ENCODE results near the gene AQP5. TPM values are rescaled to one million over a fixed set of nuclear protein-coding genes. Genes with fewer than 3 reads are reported as not detected.

Gene AQP5
- total RNA-seq, 1 donor from 2014 or later: 1.0 TPM

GRCh38 chr12:49990273-49990672 lies 28.6 kb downstream of the AQP5 start:
- Histone ChIP-seq H3K4me3 (ENCODE audit: low read length in 3 of 3) (no peak overlapping the region), H3K27me3 (ENCODE audit: control insufficient read depth in 3 of 3, insufficient read depth in 3 of 3, low read length in 3 of 3) (no peaks in the 10 kb centered on the region), H3K36me3 (ENCODE audit: control insufficient read depth in 3 of 3, insufficient read depth in 3 of 3, low read length in 3 of 3) (peaks cover 0 to 13% (median 4%) of the 10 kb centered on the region in 3 donors), H3K9me3 (ENCODE audit: control insufficient read depth in 3 of 3, low read length in 3 of 3) (no peaks in the 10 kb centered on the region), H3K27ac (ENCODE audit: low read depth, low read length) (no peak overlapping the region), H3K4me1 (ENCODE audit: control insufficient read depth in 3 of 3, insufficient read depth in 3 of 3, low read length in 3 of 3) (no peaks in the 10 kb centered on the region), H3K9ac (ENCODE audit: low read depth in 1 of 3, low read length in 3 of 3) (no peak overlapping the region)

GRCh38 chr12:49998453-49998852 lies 36.8 kb downstream of the AQP5 start:
- H3K27ac ChIP-seq (ENCODE audit: low read depth, low read length): no peak overlapping the region
- H3K9ac ChIP-seq (ENCODE audit: low read depth in 1 of 3, low read length in 3 of 3): no peak overlapping the region
- no peaks in the 10 kb centered on the region for H3K27me3 ChIP-seq (ENCODE audit: control insufficient read depth in 3 of 3, insufficient read depth in 3 of 3, low read length in 3 of 3)
- peaks cover 0 to 1% (median 0%) of the 10 kb centered on the region in 3 donors for H3K36me3 ChIP-seq (ENCODE audit: control insufficient read depth in 3 of 3, insufficient read depth in 3 of 3, low read length in 3 of 3)
- no peaks in the 10 kb centered on the region for H3K9me3 ChIP-seq (ENCODE audit: control insufficient read depth in 3 of 3, low read length in 3 of 3)
- no peaks in the 10 kb centered on the region for H3K4me1 ChIP-seq (ENCODE audit: control insufficient read depth in 3 of 3, insufficient read depth in 3 of 3, low read length in 3 of 3)
- no peak overlapping the region for H3K4me3 ChIP-seq (ENCODE audit: low read length in 3 of 3)

GRCh38 chr12:50003595-50003994 lies 41.9 kb downstream of the AQP5 start:
- H3K27ac ChIP-seq (ENCODE audit: low read depth, low read length): no peak overlapping the region
- no peaks in the 10 kb centered on the region for H3K4me1 ChIP-seq (ENCODE audit: control insufficient read depth in 3 of 3, insufficient read depth in 3 of 3, low read length in 3 of 3)
- no peak overlapping the region for H3K4me3 ChIP-seq (ENCODE audit: low read length in 3 of 3)
- no peaks in the 10 kb centered on the region for H3K27me3 ChIP-seq (ENCODE audit: control insufficient read depth in 3 of 3, insufficient read depth in 3 of 3, low read length in 3 of 3)
- H3K9ac ChIP-seq (ENCODE audit: low read depth in 1 of 3, low read length in 3 of 3): no peak overlapping the region
- no peaks in the 10 kb centered on the region for H3K36me3 ChIP-seq (ENCODE audit: control insufficient read depth in 3 of 3, insufficient read depth in 3 of 3, low read length in 3 of 3)
- no peaks in the 10 kb centered on the region for H3K9me3 ChIP-seq (ENCODE audit: control insufficient read depth in 3 of 3, low read length in 3 of 3)

- no peak overlapping the region for H3K9ac ChIP-seq (ENCODE audit: low read depth in 1 of 3, low read length in 3 of 3)
- no peaks in the 10 kb centered on the region for H3K27me3 ChIP-seq (ENCODE audit: control insufficient read depth in 3 of 3, insufficient read depth in 3 of 3, low read length in 3 of 3)
- H3K4me3 ChIP-seq (ENCODE audit: low read length in 3 of 3): no peak overlapping the region
- H3K36me3 ChIP-seq (ENCODE audit: control insufficient read depth in 3 of 3, insufficient read depth in 3 of 3, low read length in 3 of 3): no peaks in the 10 kb centered on the region
- H3K27ac ChIP-seq (ENCODE audit: low read depth, low read length): no peak overlapping the region
- H3K9me3 ChIP-seq (ENCODE audit: control insufficient read depth in 3 of 3, low read length in 3 of 3): no peaks in the 10 kb centered on the region
- no peaks in the 10 kb centered on the region for H3K4me1 ChIP-seq (ENCODE audit: control insufficient read depth in 3 of 3, insufficient read depth in 3 of 3, low read length in 3 of 3)
These were observed 43.0 kb downstream of the AQP5 start for GRCh38 chr12:50004696-50005095.

GRCh38 chr12:50005175-50005574 lies 43.5 kb downstream of the AQP5 start:
- Histone ChIP-seq H3K9ac (ENCODE audit: low read depth in 1 of 3, low read length in 3 of 3) (no peak overlapping the region), H3K27me3 (ENCODE audit: control insufficient read depth in 3 of 3, insufficient read depth in 3 of 3, low read length in 3 of 3) (no peaks in the 10 kb centered on the region), H3K4me1 (ENCODE audit: control insufficient read depth in 3 of 3, insufficient read depth in 3 of 3, low read length in 3 of 3) (no peaks in the 10 kb centered on the region), H3K9me3 (ENCODE audit: control insufficient read depth in 3 of 3, low read length in 3 of 3) (no peaks in the 10 kb centered on the region), H3K36me3 (ENCODE audit: control insufficient read depth in 3 of 3, insufficient read depth in 3 of 3, low read length in 3 of 3) (no peaks in the 10 kb centered on the region), H3K27ac (ENCODE audit: low read depth, low read length) (no peak overlapping the region), H3K4me3 (ENCODE audit: low read length in 3 of 3) (no peak overlapping the region)

GRCh38 chr12:50006280-50006679 lies 44.6 kb downstream of the AQP5 start:
- no peak overlapping the region for H3K9ac ChIP-seq (ENCODE audit: low read depth in 1 of 3, low read length in 3 of 3)
- H3K4me3 ChIP-seq (ENCODE audit: low read length in 3 of 3): no peak overlapping the region

GRCh38 chr12:50006754-50007442 lies 45.2 kb downstream of the AQP5 start:
- no peaks in the 10 kb centered on the region for H3K9me3 ChIP-seq (ENCODE audit: control insufficient read depth in 3 of 3, low read length in 3 of 3)
- H3K27ac ChIP-seq (ENCODE audit: low read depth, low read length): no peak overlapping the region
- H3K36me3 ChIP-seq (ENCODE audit: control insufficient read depth in 3 of 3, insufficient read depth in 3 of 3, low read length in 3 of 3): no peaks in the 10 kb centered on the region
- H3K4me1 ChIP-seq (ENCODE audit: control insufficient read depth in 3 of 3, insufficient read depth in 3 of 3, low read length in 3 of 3): no peaks in the 10 kb centered on the region
- H3K4me3 ChIP-seq (ENCODE audit: low read length in 3 of 3): no peak overlapping the region
- H3K27me3 ChIP-seq (ENCODE audit: control insufficient read depth in 3 of 3, insufficient read depth in 3 of 3, low read length in 3 of 3): no peaks in the 10 kb centered on the region
- no peak overlapping the region for H3K9ac ChIP-seq (ENCODE audit: low read depth in 1 of 3, low read length in 3 of 3)

More at GRCh38 chr12:50006280-50006679, 44.6 kb downstream of the AQP5 start:
- no peak overlapping the region for H3K27ac ChIP-seq (ENCODE audit: low read depth, low read length)
- no peaks in the 10 kb centered on the region for H3K4me1 ChIP-seq (ENCODE audit: control insufficient read depth in 3 of 3, insufficient read depth in 3 of 3, low read length in 3 of 3)
- no peaks in the 10 kb centered on the region for H3K9me3 ChIP-seq (ENCODE audit: control insufficient read depth in 3 of 3, low read length in 3 of 3)
- no peaks in the 10 kb centered on the region for H3K36me3 ChIP-seq (ENCODE audit: control insufficient read depth in 3 of 3, insufficient read depth in 3 of 3, low read length in 3 of 3)
- no peaks in the 10 kb centered on the region for H3K27me3 ChIP-seq (ENCODE audit: control insufficient read depth in 3 of 3, insufficient read depth in 3 of 3, low read length in 3 of 3)

- Histone ChIP-seq H3K4me1 (ENCODE audit: control insufficient read depth in 3 of 3, insufficient read depth in 3 of 3, low read length in 3 of 3) (no peaks in the 10 kb centered on the region), H3K9me3 (ENCODE audit: control insufficient read depth in 3 of 3, low read length in 3 of 3) (no peaks in the 10 kb centered on the region), H3K36me3 (ENCODE audit: control insufficient read depth in 3 of 3, insufficient read depth in 3 of 3, low read length in 3 of 3) (no peaks in the 10 kb centered on the region), H3K27ac (ENCODE audit: low read depth, low read length) (no peak overlapping the region), H3K4me3 (ENCODE audit: low read length in 3 of 3) (no peak overlapping the region), H3K27me3 (ENCODE audit: control insufficient read depth in 3 of 3, insufficient read depth in 3 of 3, low read length in 3 of 3) (no peaks in the 10 kb centered on the region), H3K9ac (ENCODE audit: low read depth in 1 of 3, low read length in 3 of 3) (no peak overlapping the region)
These were observed 51.9 kb downstream of the AQP5 start for GRCh38 chr12:50013361-50014147.

GRCh38 chr12:50014342-50014741 lies 52.7 kb downstream of the AQP5 start:
- H3K4me3 ChIP-seq (ENCODE audit: low read length in 3 of 3): no peak overlapping the region
- no peak overlapping the region for H3K9ac ChIP-seq (ENCODE audit: low read depth in 1 of 3, low read length in 3 of 3)
- no peaks in the 10 kb centered on the region for H3K9me3 ChIP-seq (ENCODE audit: control insufficient read depth in 3 of 3, low read length in 3 of 3)
- H3K4me1 ChIP-seq (ENCODE audit: control insufficient read depth in 3 of 3, insufficient read depth in 3 of 3, low read length in 3 of 3): no peaks in the 10 kb centered on the region
- H3K27ac ChIP-seq (ENCODE audit: low read depth, low read length): no peak overlapping the region
- H3K27me3 ChIP-seq (ENCODE audit: control insufficient read depth in 3 of 3, insufficient read depth in 3 of 3, low read length in 3 of 3): no peaks in the 10 kb centered on the region
- no peaks in the 10 kb centered on the region for H3K36me3 ChIP-seq (ENCODE audit: control insufficient read depth in 3 of 3, insufficient read depth in 3 of 3, low read length in 3 of 3)

Measured in skeletal muscle tissue (tissue), 4 donors.